A549 (cell line): ENCODE data around the gene NLRP10. TPM values are rescaled to one million over a fixed set of nuclear protein-coding genes. Genes with fewer than 3 reads are reported as not detected.

Experiments used
- ATAC-seq, 2 experiments: fragments of 200-7000 bp in 1 of 2; fragments of >200 bp in 1 of 2; cut with Nextera tagmentation in 1 of 2; cut with Tn5 transposase in 1 of 2; 3 replicates each; pipeline versions ENCODE4 v1.8.0 to v1.9.1; 2018 to 2020; ENCODE audit warnings: mild to moderate bottlenecking in 1 of 2, moderate library complexity in 1 of 2
- CTCF ChIA-PET: fragments of 300-600 bp; sonication (Branson Sonifier 250); formaldehyde crosslinking; extraction: SDS; loops from one replicate; lab custom pipeline; 2021; ENCODE audit warnings: antibody characterized with exemption, inconsistent platforms; lab: Yijun Ruan, JAX
- POLR2A ChIA-PET: fragments of 350-600 bp; formaldehyde crosslinking; extraction: SDS; loops from one replicate; lab custom pipeline; 2021; ENCODE audit warnings: antibody characterized with exemption, inconsistent platforms; lab: Yijun Ruan, JAX
- DNase-seq, 2 experiments: peaks; one replicate each; pipeline versions ENCODE4 v3.0.0 to v3.0.0-alpha.2; 2011 to 2016; ENCODE audit warnings: low read depth in 1 of 2, low spot score in 1 of 2
- FAIRE-seq: peaks from 2 replicates; lab custom pipeline; 2011; peaks lifted over from hg19 to GRCh38; lab: Jason Lieb, UNC
- H3K27ac ChIP-seq, 2 experiments: fragments of >200 bp; sonication (Bioruptor Twin); formaldehyde crosslinking; 3 replicates each; pipeline ENCODE4 v1.5.1; 2016 to 2017
- H3K4me1 ChIP-seq: fragments of >200 bp; sonication (Bioruptor Twin); formaldehyde crosslinking; 3 replicates; pipeline ENCODE4 v1.6.1; 2016
- H3K4me2 ChIP-seq: fragments of >200 bp; sonication (Bioruptor Twin); formaldehyde crosslinking; 3 replicates; pipeline ENCODE4 v1.6.1; 2016
- H3K4me3 ChIP-seq: fragments of >200 bp; sonication (Bioruptor Twin); formaldehyde crosslinking; 3 replicates; pipeline ENCODE4 v1.5.1; 2016
- H3K9me3 ChIP-seq: fragments of >200 bp; sonication (Bioruptor Twin); formaldehyde crosslinking; 3 replicates; pipeline ENCODE4 v1.6.1; 2016
- CHD2 ChIP-seq: fragments of 150-350 bp; IDR thresholded peaks from 2 replicates; pipeline ENCODE4 v1.6.1; 2014; ENCODE audit warnings: low read length; ENCODE audit not compliant: partially characterized antibody
- CHD4 ChIP-seq: fragments of 200-600 bp; sonication (generic); IDR thresholded peaks from 2 replicates; pipeline ENCODE4 v1.6.1; 2016; ENCODE audit warnings: antibody characterized with exemption, mild to moderate bottlenecking, borderline replicate concordance
- E2F6 ChIP-seq: IDR thresholded peaks from 2 replicates; pipeline ENCODE4 v1.6.1; 2012; ENCODE audit warnings: low read depth, borderline replicate concordance
- FOSL2 ChIP-seq, 2 experiments: fragments of 450-650 bp in 1 of 2; fragments of >200 bp in 1 of 2; sonication (Bioruptor Twin) in 1 of 2; formaldehyde crosslinking; IDR thresholded peaks; 2 replicates each; pipeline versions ENCODE4 v1.5.0 to v1.6.1; 2016 to 2020; ENCODE audit warnings: mild to moderate bottlenecking in 1 of 2, moderate library complexity in 1 of 2
- GATA3 ChIP-seq: IDR thresholded peaks from 2 replicates; pipeline ENCODE4 v1.6.1; 2012; ENCODE audit warnings: borderline replicate concordance
- HDAC2 ChIP-seq: fragments of 200-600 bp; sonication (generic); IDR thresholded peaks from 2 replicates; pipeline ENCODE4 v1.6.1; 2016
- JUN ChIP-seq, 2 experiments: fragments of >200 bp; sonication (Bioruptor Twin); formaldehyde crosslinking; IDR thresholded peaks; 2 replicates in 1 of 2; 3 replicates in 1 of 2; pipeline ENCODE4 v1.6.1; 2016 to 2017
- KDM1A ChIP-seq: fragments of 200-600 bp; sonication (generic); IDR thresholded peaks from 2 replicates; pipeline ENCODE4 v1.6.1; 2016; ENCODE audit warnings: low read depth, mild to moderate bottlenecking
- MAFK ChIP-seq: fragments of 450-650 bp; IDR thresholded peaks from 2 replicates; pipeline ENCODE4 v1.6.1; 2014; ENCODE audit not compliant: partially characterized antibody
- MAZ ChIP-seq: fragments of 150-350 bp; IDR thresholded peaks from 2 replicates; pipeline ENCODE4 v1.6.1; 2014; ENCODE audit warnings: antibody characterized with exemption, low read depth, low read length, borderline replicate concordance
- NR3C1 ChIP-seq: fragments of >200 bp; sonication (Bioruptor Twin); formaldehyde crosslinking; IDR thresholded peaks from 3 replicates; pipeline ENCODE4 v1.6.1; 2017
- RAD21 ChIP-seq, 2 experiments: fragments of >200 bp in 1 of 2; sonication (Bioruptor Twin) in 1 of 2; formaldehyde crosslinking in 1 of 2; IDR thresholded peaks in 1 of 2; conservative IDR thresholded peaks in 1 of 2; 2 replicates in 1 of 2; 3 replicates in 1 of 2; pipeline ENCODE4 v1.6.1; 2012 to 2018; ENCODE audit warnings: inconsistent platforms in 1 of 2
- RARB ChIP-seq: fragments of 250-450 bp; sonication (Bioruptor Pico); IDR thresholded peaks from 2 replicates; pipeline ENCODE4 v1.8.0; 2021; ENCODE audit warnings: mild to moderate bottlenecking, moderate library complexity
- RCOR1 ChIP-seq: fragments of 150-350 bp; IDR thresholded peaks from 2 replicates; pipeline ENCODE4 v1.6.1; 2014; ENCODE audit warnings: antibody characterized with exemption, low read length, low read depth
- RFX5 ChIP-seq: fragments of 450-650 bp; IDR thresholded peaks from 2 replicates; pipeline ENCODE4 v1.7.1; 2014; ENCODE audit warnings: antibody characterized with exemption, mild to moderate bottlenecking, moderate library complexity
- SREBF2 ChIP-seq: fragments of 450-650 bp; IDR thresholded peaks from 2 replicates; pipeline ENCODE4 v1.6.1; 2014; ENCODE audit warnings: mild to moderate bottlenecking, moderate library complexity
- ZFP36 ChIP-seq: fragments of 450-650 bp; IDR thresholded peaks from 2 replicates; pipeline ENCODE4 v1.6.1; 2014; ENCODE audit warnings: borderline replicate concordance; ENCODE audit not compliant: partially characterized antibody
- ZNF302 ChIP-seq: fragments of 250-450 bp; sonication (Bioruptor Pico); IDR thresholded peaks from 2 replicates; pipeline ENCODE4 v1.9.0; 2021; ENCODE audit warnings: inconsistent platforms, mild to moderate bottlenecking, moderate library complexity
- WGBS: methylation state at CpG from one replicate; pipeline ENCODE4 v1.1.6; 2017; ENCODE audit errors: missing lambda C conversion rate; 5-methylcytosine and 5-hydroxymethylcytosine counted together
- polyA plus RNA-seq, 4 experiments: library from polyadenylated mRNA; depleted of rRNA in 3 of 4; stranded (reverse); fragments of >200 nt; fragmentation: RNase III in 1 of 4; extraction: RNeasy Plus Mini Kit Qiagen cat#74134 plus additional on column Dnase treatment in 1 of 4; gene quantifications; 2 replicates in 3 of 4; 3 replicates in 1 of 4; pipeline ENCODE4 v1.2.3, GENCODE V29; 2011 to 2017
- TF ChIP-seq, protein P1 (sequence below): fragments of 200-600 bp; sonication (generic); IDR thresholded peaks from 2 replicates; pipeline ENCODE4 v1.6.1; 2016; ENCODE audit warnings: antibody characterized with exemption, mild to moderate bottlenecking, moderate library complexity
- TF ChIP-seq, protein P2 (sequence below): fragments of >200 bp; sonication (Bioruptor Twin); formaldehyde crosslinking; IDR thresholded peaks from 2 replicates; pipeline ENCODE4 v1.6.1; 2016
- TF ChIP-seq, protein P3 (sequence below): fragments of >200 bp; sonication (Bioruptor Twin); formaldehyde crosslinking; IDR thresholded peaks from 3 replicates; pipeline ENCODE4 v1.6.1; 2016

NLRP10 gene
- polyA plus RNA-seq, 2 of the 4 experiments (the other 2 are of a cell fraction) = not detected

GRCh38 chr11:7973011-7973410 lies 7.8 kb upstream of the NLRP10 start:
- TF ChIP-seq NR3C1 (no peak), HDAC2 (no peak), SREBF2 (no peak)
- no peak for DNase-seq
- ChIA-PET POLR2A (no interaction called here), CTCF (interaction anchor here (1.0 to 1.8 kb wide), 2 partner anchors 9 to 33 kb away, joined by 3 to 4 read pairs; no protein-coding TSS in a partner anchor)
- WGBS = 73% methylated on average over 5 of the region's 5 CpGs
- FAIRE-seq = no peak
- Histone ChIP-seq H3K4me2 (no peak overlapping the region), H3K4me3 (no peak overlapping the region), H3K27ac (no peak overlapping the region), H3K4me1 (peaks cover 11% of the 10 kb centered on the region), H3K9me3 (no peaks in the 10 kb centered on the region)
- no peak for ATAC-seq

GRCh38 chr11:7971846-7972245 lies 6.6 kb upstream of the NLRP10 start:
- no peak overlapping the region for H3K4me3 ChIP-seq
- no peaks in the 10 kb centered on the region; the same call in 2 of the 3 replicates for H3K4me1 ChIP-seq
- no peak for FAIRE-seq
- no peaks in the 10 kb centered on the region for H3K9me3 ChIP-seq
- H3K27ac ChIP-seq = no peak overlapping the region
- no peak for TF ChIP-seq MAZ
- no peak for TF ChIP-seq ZNF302 (CRISPR knock-in tag)
- TF ChIP-seq FOSL2 (IDR thresholded peaks at IDR 0.05) = no peak
- TF ChIP-seq FOSL2 (CRISPR knock-in tag; IDR thresholded peaks at IDR 0.05) = no peak
- no peak for TF ChIP-seq CHD2
- TF ChIP-seq E2F6 = no peak
- TF ChIP-seq RFX5 = no peak
- TF ChIP-seq ZFP36 = no peak
- TF ChIP-seq, protein P1, sequence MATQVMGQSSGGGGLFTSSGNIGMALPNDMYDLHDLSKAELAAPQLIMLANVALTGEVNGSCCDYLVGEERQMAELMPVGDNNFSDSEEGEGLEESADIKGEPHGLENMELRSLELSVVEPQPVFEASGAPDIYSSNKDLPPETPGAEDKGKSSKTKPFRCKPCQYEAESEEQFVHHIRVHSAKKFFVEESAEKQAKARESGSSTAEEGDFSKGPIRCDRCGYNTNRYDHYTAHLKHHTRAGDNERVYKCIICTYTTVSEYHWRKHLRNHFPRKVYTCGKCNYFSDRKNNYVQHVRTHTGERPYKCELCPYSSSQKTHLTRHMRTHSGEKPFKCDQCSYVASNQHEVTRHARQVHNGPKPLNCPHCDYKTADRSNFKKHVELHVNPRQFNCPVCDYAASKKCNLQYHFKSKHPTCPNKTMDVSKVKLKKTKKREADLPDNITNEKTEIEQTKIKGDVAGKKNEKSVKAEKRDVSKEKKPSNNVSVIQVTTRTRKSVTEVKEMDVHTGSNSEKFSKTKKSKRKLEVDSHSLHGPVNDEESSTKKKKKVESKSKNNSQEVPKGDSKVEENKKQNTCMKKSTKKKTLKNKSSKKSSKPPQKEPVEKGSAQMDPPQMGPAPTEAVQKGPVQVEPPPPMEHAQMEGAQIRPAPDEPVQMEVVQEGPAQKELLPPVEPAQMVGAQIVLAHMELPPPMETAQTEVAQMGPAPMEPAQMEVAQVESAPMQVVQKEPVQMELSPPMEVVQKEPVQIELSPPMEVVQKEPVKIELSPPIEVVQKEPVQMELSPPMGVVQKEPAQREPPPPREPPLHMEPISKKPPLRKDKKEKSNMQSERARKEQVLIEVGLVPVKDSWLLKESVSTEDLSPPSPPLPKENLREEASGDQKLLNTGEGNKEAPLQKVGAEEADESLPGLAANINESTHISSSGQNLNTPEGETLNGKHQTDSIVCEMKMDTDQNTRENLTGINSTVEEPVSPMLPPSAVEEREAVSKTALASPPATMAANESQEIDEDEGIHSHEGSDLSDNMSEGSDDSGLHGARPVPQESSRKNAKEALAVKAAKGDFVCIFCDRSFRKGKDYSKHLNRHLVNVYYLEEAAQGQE = no peak
- TF ChIP-seq RAD21 (conservative IDR thresholded peaks at IDR 0.05 in 1 of 2, IDR thresholded peaks at IDR 0.05 in 1 of 2) = no peak
- TF ChIP-seq, protein P2, sequence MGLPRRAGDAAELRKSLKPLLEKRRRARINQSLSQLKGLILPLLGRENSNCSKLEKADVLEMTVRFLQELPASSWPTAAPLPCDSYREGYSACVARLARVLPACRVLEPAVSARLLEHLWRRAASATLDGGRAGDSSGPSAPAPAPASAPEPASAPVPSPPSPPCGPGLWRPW = no peak
- no peak for TF ChIP-seq RARB (CRISPR knock-in tag)
- no peak for TF ChIP-seq KDM1A
- TF ChIP-seq MAFK = no peak
- TF ChIP-seq, protein P3, sequence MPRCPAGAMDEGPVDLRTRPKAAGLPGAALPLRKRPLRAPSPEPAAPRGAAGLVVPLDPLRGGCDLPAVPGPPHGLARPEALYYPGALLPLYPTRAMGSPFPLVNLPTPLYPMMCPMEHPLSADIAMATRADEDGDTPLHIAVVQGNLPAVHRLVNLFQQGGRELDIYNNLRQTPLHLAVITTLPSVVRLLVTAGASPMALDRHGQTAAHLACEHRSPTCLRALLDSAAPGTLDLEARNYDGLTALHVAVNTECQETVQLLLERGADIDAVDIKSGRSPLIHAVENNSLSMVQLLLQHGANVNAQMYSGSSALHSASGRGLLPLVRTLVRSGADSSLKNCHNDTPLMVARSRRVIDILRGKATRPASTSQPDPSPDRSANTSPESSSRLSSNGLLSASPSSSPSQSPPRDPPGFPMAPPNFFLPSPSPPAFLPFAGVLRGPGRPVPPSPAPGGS = no peak
- TF ChIP-seq RCOR1 = no peak
- TF ChIP-seq SREBF2 = no peak
- TF ChIP-seq JUN (IDR thresholded peaks at IDR 0.05) = no peak
- TF ChIP-seq CHD4 = no peak
- TF ChIP-seq GATA3 = no peak
- no peak for ATAC-seq
- POLR2A ChIA-PET = no interaction called here
- CTCF ChIA-PET = interaction anchor here (1.7 to 1.8 kb wide), 2 partner anchors 12 to 15 kb away, joined by 4 read pairs; partner anchors contain the start of gene EIF3F
- DNase-seq = no peak
- no peak overlapping the region for H3K4me2 ChIP-seq
